OCI-LY1 (cell line): Measurements from ENCODE around the gene MPHOSPH6.

Experiments
- CTCF ChIP-seq: fragments of 200-600 bp; sonication (generic), shearing (Covaris generic); IDR thresholded peaks from 2 replicates; pipeline ENCODE4 v1.5.1; 2017; ENCODE audit warnings: mild to moderate bottlenecking, antibody characterized with exemption, low read length, moderate library complexity, mixed read lengths
- EZH2 ChIP-seq: fragments of 200-600 bp; sonication (generic), shearing (Covaris generic); IDR thresholded peaks from 2 replicates; pipeline ENCODE4 v1.8.0; 2017; ENCODE audit warnings: borderline replicate concordance, mixed run types, mild to moderate bottlenecking, antibody characterized with exemption, low read length, moderate library complexity, mixed read lengths

GRCh38 chr16:82167670-82168069 lies 2.4 kb downstream of the MPHOSPH6 start:
- TF ChIP-seq CTCF = no peak
- no peak for TF ChIP-seq EZH2
